GM12892 (cell line): ENCODE data around the gene PLIN4.

Experiments used
- POLR2A ChIP-seq: IDR thresholded peaks from 2 replicates; pipeline ENCODE4 v1.6.1; 2011; ENCODE audit warnings: low read depth, low read length, control low read depth
- TAF1 ChIP-seq: IDR thresholded peaks from 2 replicates; pipeline ENCODE4 v1.6.1; 2011; ENCODE audit warnings: low read depth, mild to moderate bottlenecking, control low read depth, low read length, borderline replicate concordance

DNA sequence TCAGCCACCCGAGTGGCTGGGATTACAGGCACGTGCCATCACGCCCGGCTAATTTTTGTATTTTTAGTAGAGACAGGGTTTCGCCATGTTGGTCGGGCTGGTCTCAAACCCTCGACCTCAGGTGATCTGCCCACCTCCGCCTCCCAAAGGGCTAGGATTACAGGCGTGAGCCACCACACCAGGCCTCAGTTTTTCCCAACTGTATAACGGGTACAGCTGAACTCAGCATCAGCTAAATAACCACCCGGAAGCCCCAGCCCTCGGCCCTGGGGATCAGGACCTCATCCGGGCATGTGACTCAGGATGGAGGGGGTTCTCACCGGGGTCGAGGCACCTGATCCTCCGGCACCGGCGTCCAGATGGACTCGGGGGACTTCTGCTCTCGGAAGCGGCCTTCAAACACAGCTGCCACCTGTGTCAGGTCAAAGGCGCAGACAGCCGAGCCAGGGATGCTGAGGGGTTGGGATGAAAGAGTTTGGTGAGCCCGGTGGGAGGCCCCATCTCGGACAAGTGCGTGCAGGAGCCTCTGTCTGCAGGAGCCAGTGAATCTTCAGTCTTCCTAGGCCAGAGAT, 32.3 kb upstream of the PLIN4 start:
- no peak for TF ChIP-seq TAF1
- no peak for TF ChIP-seq POLR2A
